Measurements from ENCODE around the gene ZGPAT.
A peak's percentile ranks its signal among the peaks of the same experiment; 100 is the strongest.
"Not testable (repeated sequence)": the region's sequence is repeated elsewhere in the genome, so short reads cannot be mapped to it uniquely, and the experiment has no call there.

ZGPAT gene

GRCh38 chr20:63768591-63769515, 61.0 kb downstream of the ZGPAT start:
- DNase-seq = no peak
- Mint-ChIP-seq H3K27me3 (peaks cover 24% of the 10 kb centered on the region), H3K9me3 (no peaks in the 10 kb centered on the region), H3K4me3 (no peak overlapping the region), H3K36me3 (no peaks in the 10 kb centered on the region), H3K27ac (no peak overlapping the region), H3K4me1 (no peaks in the 10 kb centered on the region)
- CTCF ChIA-PET = interaction anchor here (0.8 kb wide), 1 partner anchor 17 kb away, joined by 3 read pairs; no protein-coding TSS in a partner anchor

GRCh38 chr20:63769891-63770474, 62.1 kb downstream of the ZGPAT start:
- no peaks in the 10 kb centered on the region for H3K36me3 Mint-ChIP-seq
- CTCF ChIA-PET = interaction anchor here (0.8 kb wide), 1 partner anchor 16 kb away, joined by 3 read pairs; no protein-coding TSS in a partner anchor

GRCh38 chr20:63771046-63771707, 63.3 kb downstream of the ZGPAT start:
- Mint-ChIP-seq H3K36me3 (no peaks in the 10 kb centered on the region), H3K4me3 (no peak overlapping the region), H3K9me3 (no peaks in the 10 kb centered on the region), H3K4me1 (no peaks in the 10 kb centered on the region), H3K27ac (no peak overlapping the region), H3K27me3 (peaks cover 29% of the 10 kb centered on the region)
- CTCF ChIA-PET = interaction anchor here (1.0 kb wide), 1 partner anchor 15 kb away, joined by 3 read pairs; no protein-coding TSS in a partner anchor
- no peak for DNase-seq

More at GRCh38 chr20:63769891-63770474, 62.1 kb downstream of the ZGPAT start:
- H3K9me3 Mint-ChIP-seq = no peaks in the 10 kb centered on the region
- no peak overlapping the region for H3K4me3 Mint-ChIP-seq
- H3K27ac Mint-ChIP-seq = no peak overlapping the region
- no peak for DNase-seq
- peaks cover 29% of the 10 kb centered on the region for H3K27me3 Mint-ChIP-seq
- no peaks in the 10 kb centered on the region for H3K4me1 Mint-ChIP-seq

- Mint-ChIP-seq H3K27me3 (peaks cover 14% of the 10 kb centered on the region), H3K27ac (peak overlapping the region; percentile 71), H3K4me1 (no peaks in the 10 kb centered on the region), H3K36me3 (no peaks in the 10 kb centered on the region), H3K4me3 (no peak overlapping the region), H3K9me3 (no peaks in the 10 kb centered on the region)
- DNase-seq = no peak
- CTCF ChIA-PET = no interaction called here
These were observed 65.1 kb downstream of the ZGPAT start for GRCh38 chr20:63772781-63773518.

- Mint-ChIP-seq H3K27me3 (peaks cover 14% of the 10 kb centered on the region), H3K27ac (no peak overlapping the region), H3K4me1 (no peaks in the 10 kb centered on the region), H3K36me3 (no peaks in the 10 kb centered on the region), H3K4me3 (no peak overlapping the region), H3K9me3 (no peaks in the 10 kb centered on the region)
- CTCF ChIA-PET = no interaction called here
- DNase-seq = no peak
These were observed 65.9 kb downstream of the ZGPAT start for GRCh38 chr20:63773571-63774241.

- H3K27ac Mint-ChIP-seq = no peak overlapping the region
- DNase-seq = no peak
- H3K4me3 Mint-ChIP-seq = no peak overlapping the region
- peaks cover 13% of the 10 kb centered on the region for H3K27me3 Mint-ChIP-seq
- H3K4me1 Mint-ChIP-seq = no peaks in the 10 kb centered on the region
- CTCF ChIA-PET = no interaction called here
- no peaks in the 10 kb centered on the region for H3K9me3 Mint-ChIP-seq
- no peaks in the 10 kb centered on the region for H3K36me3 Mint-ChIP-seq
These were observed 66.5 kb downstream of the ZGPAT start for GRCh38 chr20:63774306-63774705.

GRCh38 chr20:63775096-63775978, 67.5 kb downstream of the ZGPAT start:
- Mint-ChIP-seq H3K36me3 (no peaks in the 10 kb centered on the region), H3K9me3 (no peaks in the 10 kb centered on the region), H3K4me3 (no peak overlapping the region), H3K4me1 (no peaks in the 10 kb centered on the region), H3K27me3 (peaks cover 4% of the 10 kb centered on the region), H3K27ac (no peak overlapping the region)
- DNase-seq = peak; percentile 36
- CTCF ChIA-PET = interaction anchor here (0.8 to 1.3 kb wide), 3 partner anchors 11 to 14 kb away, joined by 3 read pairs; no protein-coding TSS in a partner anchor

- H3K9me3 Mint-ChIP-seq, H3K4me3 Mint-ChIP-seq, DNase-seq, CTCF ChIA-PET, H3K27me3 Mint-ChIP-seq, H3K27ac Mint-ChIP-seq, H3K4me1 Mint-ChIP-seq, H3K36me3 Mint-ChIP-seq: not testable (repeated sequence)
These were observed 69.0 kb downstream of the ZGPAT start for GRCh38 chr20:63776875-63777274.

- Mint-ChIP-seq H3K9me3 (no peaks in the 10 kb centered on the region), H3K27ac (no peak overlapping the region), H3K27me3 (peaks cover 11% of the 10 kb centered on the region), H3K36me3 (no peaks in the 10 kb centered on the region), H3K4me3 (no peak overlapping the region), H3K4me1 (peaks cover 14% of the 10 kb centered on the region)
- CTCF ChIA-PET = no interaction called here
- no peak for DNase-seq
These were observed 69.8 kb downstream of the ZGPAT start for GRCh38 chr20:63777614-63778013.

GRCh38 chr20:63778034-63778752, 70.4 kb downstream of the ZGPAT start:
- H3K27me3 Mint-ChIP-seq = peaks cover 11% of the 10 kb centered on the region
- CTCF ChIA-PET = no interaction called here
- H3K36me3 Mint-ChIP-seq = no peaks in the 10 kb centered on the region
- no peaks in the 10 kb centered on the region for H3K9me3 Mint-ChIP-seq
- no peak overlapping the region for H3K4me3 Mint-ChIP-seq
- H3K4me1 Mint-ChIP-seq = peaks cover 15% of the 10 kb centered on the region
- DNase-seq = no peak
- no peak overlapping the region for H3K27ac Mint-ChIP-seq

GRCh38 chr20:63778857-63779256, 71.0 kb downstream of the ZGPAT start:
- peaks cover 17% of the 10 kb centered on the region for H3K27me3 Mint-ChIP-seq
- no peak overlapping the region for H3K4me3 Mint-ChIP-seq
- CTCF ChIA-PET = interaction anchor here (1.2 kb wide), 1 partner anchor 195 kb away, joined by 6 read pairs; no protein-coding TSS in a partner anchor
- no peaks in the 10 kb centered on the region for H3K9me3 Mint-ChIP-seq
- peaks cover 15% of the 10 kb centered on the region for H3K4me1 Mint-ChIP-seq
- no peak overlapping the region for H3K27ac Mint-ChIP-seq
- DNase-seq = no peak
- no peaks in the 10 kb centered on the region for H3K36me3 Mint-ChIP-seq

GRCh38 chr20:63781181-63781580, 73.3 kb downstream of the ZGPAT start:
- Mint-ChIP-seq H3K36me3 (no peaks in the 10 kb centered on the region), H3K4me1 (peaks cover 17% of the 10 kb centered on the region), H3K4me3 (no peak overlapping the region), H3K27ac (no peak overlapping the region), H3K27me3 (peaks cover 13% of the 10 kb centered on the region), H3K9me3 (no peaks in the 10 kb centered on the region)
- CTCF ChIA-PET = no interaction called here
- DNase-seq = no peak
